ENCODE data around the gene PTPRG. TPM values are rescaled to one million over a fixed set of nuclear protein-coding genes. Genes with fewer than 3 reads are reported as not detected.

Gene PTPRG
- total and polyA plus RNA-seq, 10 of the 15 experiments (the other 5 are each of a cell fraction or from before 2014, with no cell fraction given) = 0.29 to 20.7 (median 1.4) TPM

GRCh38 chr3:61812517-61812916 is 251.1 kb downstream of the PTPRG start:
- Histone ChIP-seq H3K4me3 (no peak overlapping the region), H3K9ac (ENCODE audit: control insufficient read depth, insufficient read depth, low read length) (no peak overlapping the region), H3K4me2 (ENCODE audit: control insufficient read depth, insufficient read depth) (no peak overlapping the region), H2AFZ (ENCODE audit: control insufficient read depth, low read depth, low read length) (no peak overlapping the region), H3K4me1 (ENCODE audit: control insufficient read depth, insufficient read depth, low read length) (no peaks in the 10 kb centered on the region), H3K9me3 (replicated peaks; ENCODE audit: control insufficient read depth, insufficient read depth, low read length) (no peaks in the 10 kb centered on the region), H4K20me1 (ENCODE audit: control insufficient read depth, insufficient read depth) (no peaks in the 10 kb centered on the region), H3K36me3 (ENCODE audit: control insufficient read depth in 2 of 2, insufficient read depth in 2 of 2, low read length in 1 of 2) (no peaks in the 10 kb centered on the region), H3K79me2 (ENCODE audit: control insufficient read depth, insufficient read depth, low read length) (no peaks in the 10 kb centered on the region), H3K27ac (ENCODE audit: control insufficient read depth, insufficient read depth) (no peak overlapping the region), H3K27me3 (replicated peaks in 1 of 2; ENCODE audit: control insufficient read depth in 2 of 2, insufficient read depth in 2 of 2, low read length in 1 of 2) (no peaks in the 10 kb centered on the region)
- intact Hi-C loops (cut with micrococcal nuclease; ENCODE audit: unreplicated experiment) (no loop called here), in situ Hi-C loops (cut with MboI) (no loop called here)
- WGBS (ENCODE audit: insufficient coverage, insufficient replicate concordance, low lambda C conversion rate, missing lambda C conversion rate) = 35% methylated on average over 3 of the region's 3 CpGs
- CTCF ChIA-PET = no interaction called here
- no TSS peak for BruUV-seq (replicated peaks)
- POLR2A ChIA-PET = no interaction called here
- FAIRE-seq (no peak), DNase-seq (ENCODE audit: low read depth, low spot score) (no peak), ATAC-seq (no peak)
- RAD21 ChIA-PET (ENCODE audit: unreplicated experiment) = interaction anchor here (1.6 kb wide), 1 partner anchor 29 kb away, joined by 4 read pairs; no protein-coding TSS in a partner anchor
- SMC1A ChIA-PET (ENCODE audit: uncharacterized antibody, unreplicated experiment) = interaction anchor here (0.6 to 3.6 kb wide), 3 partner anchors 9 to 145 kb away, joined by 3 to 14 read pairs (median 3); no protein-coding TSS in a partner anchor
- TF ChIP-seq MAX (IDR thresholded peaks at IDR 0.05; ENCODE audit: low read depth, low read length) = no peak
- no peak for TF ChIP-seq SKIL (IDR thresholded peaks at IDR 0.05; ENCODE audit: low read depth, poor library complexity, severe bottlenecking)
- no peak for TF ChIP-seq PRDM15 (CRISPR knock-in tag; IDR thresholded peaks at IDR 0.05)
- TF ChIP-seq FOS (IDR thresholded peaks at IDR 0.05; ENCODE audit: borderline replicate concordance, extremely low read depth, insufficient read length) = no peak
- TF ChIP-seq TAF1 (IDR thresholded peaks at IDR 0.05; ENCODE audit: borderline replicate concordance, low read depth, low read length) = no peak
- no peak for TF ChIP-seq TCF12 (IDR thresholded peaks at IDR 0.05; ENCODE audit: low read depth, low read length)
- no peak for TF ChIP-seq ZNF24 (IDR thresholded peaks at IDR 0.05)
- no peak for TF ChIP-seq CHD1 (IDR thresholded peaks at IDR 0.05; ENCODE audit: low read depth, low read length)
- no peak for TF ChIP-seq ZZZ3 (IDR thresholded peaks at IDR 0.05; ENCODE audit: control insufficient read depth, insufficient read length, low read depth)
- TF ChIP-seq TCF7 (IDR thresholded peaks at IDR 0.05; ENCODE audit: borderline replicate concordance) = no peak
- no peak for TF ChIP-seq USF1 (IDR thresholded peaks at IDR 0.05; ENCODE audit: borderline replicate concordance, extremely low read length, insufficient read depth, low read depth, low read length)
- TF ChIP-seq YY1 (IDR thresholded peaks at IDR 0.05; ENCODE audit: low read depth, low read length) = no peak
- TF ChIP-seq CHD4 (IDR thresholded peaks at IDR 0.05) = no peak
- TF ChIP-seq RFX5 (IDR thresholded peaks at IDR 0.05; ENCODE audit: low read depth, low read length) = no peak
- TF ChIP-seq SIX5 (IDR thresholded peaks at IDR 0.05; ENCODE audit: low read depth, low read length, severe bottlenecking) = no peak
- TF ChIP-seq NFXL1 (IDR thresholded peaks at IDR 0.05; ENCODE audit: borderline replicate concordance) = no peak
- no peak for TF ChIP-seq LARP7 (IDR thresholded peaks at IDR 0.05)
